Islet of Langerhans (tissue), 1 donor: Measurements from ENCODE around the gene RAET1E.
"Not testable (repeated sequence)": the region's sequence is repeated elsewhere in the genome, so short reads cannot be mapped to it uniquely, and the experiment has no call there.

ENCODE experiments used
- FAIRE-seq: peaks from one replicate; lab custom pipeline; 2011; peaks lifted over from hg19 to GRCh38; lab: Jason Lieb, UNC

The RAET1E gene

GRCh38 chr6:149897855-149898744 lies at the start of gene RAET1E:
Gene RAET1E (minus strand): TSS chr6:149898113. CDS start chr6:149890901, 7,212 bp downstream.
- FAIRE-seq: no peak

- not testable (repeated sequence) for FAIRE-seq
Observed at GRCh38 chr6:149947533-149947932, 49.6 kb upstream of the RAET1E start.

GRCh38 chr6:149946631-149947030 lies 48.7 kb upstream of the RAET1E start:
- FAIRE-seq: not testable (repeated sequence)

- FAIRE-seq: not testable (repeated sequence)
Observed at GRCh38 chr6:149945276-149945675, 47.4 kb upstream of the RAET1E start.

- FAIRE-seq: not testable (repeated sequence)
Observed at GRCh38 chr6:149943321-149943720, 45.4 kb upstream of the RAET1E start.

GRCh38 chr6:149942461-149942829 lies 44.5 kb upstream of the RAET1E start:
- no peak for FAIRE-seq

GRCh38 chr6:149941583-149942460 lies 43.9 kb upstream of the RAET1E start, which contains the start of gene ULBP2:
Gene ULBP2 (plus strand): TSS chr6:149942014. CDS start chr6:149942073, 59 bp downstream.
- FAIRE-seq: no peak

- FAIRE-seq: no peak
Observed at GRCh38 chr6:149940672-149940982, 42.7 kb upstream of the RAET1E start.

GRCh38 chr6:149939909-149940671 lies 42.2 kb upstream of the RAET1E start:
- FAIRE-seq: no peak

GRCh38 chr6:149939356-149939648 lies 41.4 kb upstream of the RAET1E start:
- no peak for FAIRE-seq

GRCh38 chr6:149938571-149939355 lies 40.9 kb upstream of the RAET1E start:
- no peak for FAIRE-seq

GRCh38 chr6:149938013-149938570 lies 40.2 kb upstream of the RAET1E start:
- FAIRE-seq: not testable (repeated sequence)

GRCh38 chr6:149936743-149937142 lies 38.8 kb upstream of the RAET1E start:
- FAIRE-seq: no peak

GRCh38 chr6:149935668-149936067 lies 37.8 kb upstream of the RAET1E start:
- no peak for FAIRE-seq

- FAIRE-seq: no peak
Observed at GRCh38 chr6:149935246-149935645, 37.3 kb upstream of the RAET1E start.

GRCh38 chr6:149934249-149935156 lies 36.6 kb upstream of the RAET1E start:
- FAIRE-seq: peak; percentile 97

GRCh38 chr6:149933461-149933860 lies 35.5 kb upstream of the RAET1E start:
- FAIRE-seq: no peak

- FAIRE-seq: no peak
Observed at GRCh38 chr6:149933036-149933435, 35.1 kb upstream of the RAET1E start.

- no peak for FAIRE-seq
Observed at GRCh38 chr6:149931501-149931900, 33.6 kb upstream of the RAET1E start.

- no peak for FAIRE-seq
Observed at GRCh38 chr6:149929422-149929821, 31.5 kb upstream of the RAET1E start.
